Fibroblast of lung (primary cell): ENCODE measurements around the gene TH.

ENCODE experiments used
- EZH2 ChIP-seq: IDR thresholded peaks from 2 replicates; pipeline ENCODE4 v1.5.1; 2012; ENCODE audit warnings: low read length, control low read depth, mild to moderate bottlenecking; ENCODE audit errors: missing control alignments
- TF ChIP-seq, protein P1 (sequence below), 2 donors: IDR thresholded peaks in 1 of 2; conservative IDR thresholded peaks in 1 of 2; 1 replicate in 1 of 2; 2 replicates in 1 of 2; pipeline ENCODE4 v1.5.1; 2011 to 2012; ENCODE audit warnings: low read length in 2 of 2, control low read depth in 1 of 2, inconsistent platforms in 1 of 2, low read depth in 1 of 2, mild to moderate bottlenecking in 1 of 2

DNA sequence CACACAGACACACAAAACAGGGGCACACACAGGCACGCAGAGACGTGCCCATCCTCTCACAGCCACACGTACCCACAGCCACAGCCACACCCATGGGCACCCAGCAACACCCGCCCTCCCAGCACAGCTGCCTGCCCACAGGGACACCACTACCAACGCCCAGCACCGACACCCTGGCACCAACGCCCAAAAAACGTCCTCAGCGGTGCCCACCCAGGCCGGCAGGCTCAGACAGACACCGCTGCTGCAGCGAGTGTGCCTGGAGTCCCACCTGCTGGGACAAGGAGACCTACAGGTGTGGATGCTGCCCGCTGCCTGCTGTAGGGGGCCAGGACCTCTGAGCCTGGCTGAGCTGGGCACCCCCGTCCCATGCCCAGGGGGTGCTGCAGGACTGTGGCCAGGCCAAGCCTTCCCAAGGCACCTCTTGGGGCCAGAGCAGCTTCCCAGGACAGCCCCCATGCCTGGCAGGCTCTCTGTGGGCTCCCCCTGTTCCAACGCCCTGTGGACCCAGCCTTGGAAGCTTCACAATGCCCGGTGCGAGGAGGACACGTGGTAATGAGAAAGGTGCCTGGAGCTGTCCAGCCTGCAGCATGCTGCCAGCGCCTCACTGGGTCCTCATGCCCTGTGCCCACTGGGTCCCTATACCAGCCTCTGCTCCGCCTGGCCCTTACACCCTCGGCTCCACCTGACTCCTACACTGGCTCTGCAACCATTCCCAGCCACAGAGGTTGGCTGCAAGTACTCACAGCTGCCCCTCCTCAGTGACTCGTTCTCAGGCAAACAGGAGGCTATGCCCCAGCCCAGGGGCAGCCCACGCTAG is 45.8 kb upstream of the TH start:
- TF ChIP-seq, protein P1, sequence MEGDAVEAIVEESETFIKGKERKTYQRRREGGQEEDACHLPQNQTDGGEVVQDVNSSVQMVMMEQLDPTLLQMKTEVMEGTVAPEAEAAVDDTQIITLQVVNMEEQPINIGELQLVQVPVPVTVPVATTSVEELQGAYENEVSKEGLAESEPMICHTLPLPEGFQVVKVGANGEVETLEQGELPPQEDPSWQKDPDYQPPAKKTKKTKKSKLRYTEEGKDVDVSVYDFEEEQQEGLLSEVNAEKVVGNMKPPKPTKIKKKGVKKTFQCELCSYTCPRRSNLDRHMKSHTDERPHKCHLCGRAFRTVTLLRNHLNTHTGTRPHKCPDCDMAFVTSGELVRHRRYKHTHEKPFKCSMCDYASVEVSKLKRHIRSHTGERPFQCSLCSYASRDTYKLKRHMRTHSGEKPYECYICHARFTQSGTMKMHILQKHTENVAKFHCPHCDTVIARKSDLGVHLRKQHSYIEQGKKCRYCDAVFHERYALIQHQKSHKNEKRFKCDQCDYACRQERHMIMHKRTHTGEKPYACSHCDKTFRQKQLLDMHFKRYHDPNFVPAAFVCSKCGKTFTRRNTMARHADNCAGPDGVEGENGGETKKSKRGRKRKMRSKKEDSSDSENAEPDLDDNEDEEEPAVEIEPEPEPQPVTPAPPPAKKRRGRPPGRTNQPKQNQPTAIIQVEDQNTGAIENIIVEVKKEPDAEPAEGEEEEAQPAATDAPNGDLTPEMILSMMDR (conservative IDR thresholded peaks at IDR 0.05 in 1 of 2, IDR thresholded peaks at IDR 0.05 in 1 of 2; ENCODE audit: low read depth in 1 of 2, low read length in 2 of 2): no peak
- TF ChIP-seq EZH2: no peak
